ENCODE results near the gene LCN10. TPM values are rescaled to one million over a fixed set of nuclear protein-coding genes. Genes with fewer than 3 reads are reported as not detected.

LCN10 gene
- polyA plus RNA-seq, 3 donors = 0.16 TPM; not detected in 2

GRCh38 chr9:136703276-136703860, 39.4 kb downstream of the LCN10 start:
- H3K4me1 ChIP-seq (ENCODE audit: control insufficient read depth in 1 of 2, insufficient read depth in 2 of 2, low read length in 2 of 2) = peaks cover 51 to 59% of the 10 kb centered on the region in 2 donors
- H3K9me3 ChIP-seq (replicated peaks in 1 of 2; ENCODE audit: control insufficient read depth in 1 of 2, insufficient read depth in 1 of 2, low read length in 2 of 2) = no peaks in the 10 kb centered on the region
- no peaks in the 10 kb centered on the region for H3K36me3 ChIP-seq (replicated peaks in 1 of 2; ENCODE audit: control insufficient read depth in 1 of 2, insufficient read depth in 2 of 2, low read length in 2 of 2)
- H2AFZ ChIP-seq (ENCODE audit: insufficient read depth, low read depth, low read length, poor library complexity, severe bottlenecking) = no peak overlapping the region
- no peaks in the 10 kb centered on the region for H3K79me2 ChIP-seq (ENCODE audit: insufficient read depth, low read length)
- peaks cover 2 to 15% of the 10 kb centered on the region in 2 donors for H3K27me3 ChIP-seq (ENCODE audit: control insufficient read depth in 2 of 2, insufficient read depth in 2 of 2, low read length in 2 of 2)
- H3K27ac ChIP-seq (ENCODE audit: low read depth in 1 of 2, low read length in 2 of 2) = no peak overlapping the region
- peak; percentile 41 to 49 (median 46) for DNase-seq
- H3K4me3 ChIP-seq (replicated peaks in 1 of 3; ENCODE audit: low read depth in 2 of 3, low read length in 3 of 3) = no peak overlapping the region
- TF ChIP-seq CTCF (IDR thresholded peaks at IDR 0.05) = no peak
- peaks cover 57% of the 10 kb centered on the region for H3K4me1 Mint-ChIP-seq
- peak overlapping the region in 6 of 7 donors; percentile 27 to 80 (median 61) for H3K27ac Mint-ChIP-seq
- H3K9me3 Mint-ChIP-seq = peaks cover 0 to 7% (median 0%) of the 10 kb centered on the region in 7 donors
- peak overlapping the region in 1 of 2 donors; percentile 26 for H3K4me3 Mint-ChIP-seq
- H3K27me3 Mint-ChIP-seq (ENCODE audit: low read depth in 3 of 3) = peaks cover 14 to 37% (median 22%) of the 10 kb centered on the region in 3 donors
- intact Hi-C loops (cut with micrococcal nuclease) = loop anchor here in 1 of 2 donors (10.0 kb wide), 1 partner anchor 749 kb away; no protein-coding TSS in a partner anchor
- peak overlapping the region; percentile 1 for H3K4me2 ChIP-seq (replicated peaks; ENCODE audit: extremely low read depth, low read length, poor library complexity, severe bottlenecking)
- H3K9ac ChIP-seq (ENCODE audit: insufficient read depth, low read length, poor library complexity, severe bottlenecking) = no peak overlapping the region
- no peaks in the 10 kb centered on the region for H4K20me1 ChIP-seq (ENCODE audit: insufficient read depth, low read length)
- peaks cover 0 to 4% of the 10 kb centered on the region in 2 donors for H3K36me3 Mint-ChIP-seq
- WGBS (ENCODE audit: insufficient coverage) = 22% methylated on average over 8 of the region's 12 CpGs

- H2AFZ ChIP-seq (ENCODE audit: insufficient read depth, low read depth, low read length, poor library complexity, severe bottlenecking) = peak overlapping the region; percentile 62
- H3K36me3 Mint-ChIP-seq = peaks cover 0 to 4% of the 10 kb centered on the region in 2 donors
- intact Hi-C loops (cut with micrococcal nuclease) = loop anchor here in 1 of 2 donors (10.0 kb wide), 1 partner anchor 747 kb away; no protein-coding TSS in a partner anchor
- peaks cover 2 to 15% of the 10 kb centered on the region in 2 donors for H3K27me3 ChIP-seq (ENCODE audit: control insufficient read depth in 2 of 2, insufficient read depth in 2 of 2, low read length in 2 of 2)
- H3K9me3 Mint-ChIP-seq = peaks cover 0 to 7% (median 0%) of the 10 kb centered on the region in 7 donors
- H3K4me3 Mint-ChIP-seq = peak overlapping the region; percentile 73 to 87
- no peaks in the 10 kb centered on the region for H3K36me3 ChIP-seq (replicated peaks in 1 of 2; ENCODE audit: control insufficient read depth in 1 of 2, insufficient read depth in 2 of 2, low read length in 2 of 2)
- H3K9me3 ChIP-seq (replicated peaks in 1 of 2; ENCODE audit: control insufficient read depth in 1 of 2, insufficient read depth in 1 of 2, low read length in 2 of 2) = no peaks in the 10 kb centered on the region
- H3K4me3 ChIP-seq (replicated peaks in 1 of 3; ENCODE audit: low read depth in 2 of 3, low read length in 3 of 3) = peak overlapping the region in 1 of 3 experiments; percentile 55
- peak overlapping the region; percentile 66 for H3K4me2 ChIP-seq (replicated peaks; ENCODE audit: extremely low read depth, low read length, poor library complexity, severe bottlenecking)
- H3K79me2 ChIP-seq (ENCODE audit: insufficient read depth, low read length) = no peaks in the 10 kb centered on the region
- H4K20me1 ChIP-seq (ENCODE audit: insufficient read depth, low read length) = no peaks in the 10 kb centered on the region
- peak overlapping the region; percentile 50 to 86 for H3K27ac ChIP-seq (ENCODE audit: low read depth in 1 of 2, low read length in 2 of 2)
- H3K27me3 Mint-ChIP-seq (ENCODE audit: low read depth in 3 of 3) = peaks cover 14 to 34% (median 20%) of the 10 kb centered on the region in 3 donors
- DNase-seq = no peak
- peak overlapping the region; percentile 63 for H3K9ac ChIP-seq (ENCODE audit: insufficient read depth, low read length, poor library complexity, severe bottlenecking)
- WGBS (ENCODE audit: insufficient coverage) = 0% methylated on average over 2 of the region's 10 CpGs
- peak overlapping the region; percentile 87 to 94 (median 92) for H3K27ac Mint-ChIP-seq
- H3K4me1 Mint-ChIP-seq = peaks cover 71% of the 10 kb centered on the region
- TF ChIP-seq CTCF (IDR thresholded peaks at IDR 0.05) = no peak
- H3K4me1 ChIP-seq (ENCODE audit: control insufficient read depth in 1 of 2, insufficient read depth in 2 of 2, low read length in 2 of 2) = peaks cover 66 to 73% of the 10 kb centered on the region in 2 donors
Measured at GRCh38 chr9:136701668-136702053, 41.1 kb downstream of the LCN10 start.

Measured in CD14-positive monocyte (primary cell).